NCI-H526 treated with DMSO at 0.1 percent for 48 hours (cell line): ENCODE data around the gene RBM22.
"Not testable (repeated sequence)": the region's sequence is repeated elsewhere in the genome, so short reads cannot be mapped to it uniquely, and the experiment has no call there.

ENCODE experiments used
- DNase-seq: peaks from one replicate; lab custom pipeline; 2025; lab: John Stamatoyannopoulos, UW

The RBM22 gene

DNA sequence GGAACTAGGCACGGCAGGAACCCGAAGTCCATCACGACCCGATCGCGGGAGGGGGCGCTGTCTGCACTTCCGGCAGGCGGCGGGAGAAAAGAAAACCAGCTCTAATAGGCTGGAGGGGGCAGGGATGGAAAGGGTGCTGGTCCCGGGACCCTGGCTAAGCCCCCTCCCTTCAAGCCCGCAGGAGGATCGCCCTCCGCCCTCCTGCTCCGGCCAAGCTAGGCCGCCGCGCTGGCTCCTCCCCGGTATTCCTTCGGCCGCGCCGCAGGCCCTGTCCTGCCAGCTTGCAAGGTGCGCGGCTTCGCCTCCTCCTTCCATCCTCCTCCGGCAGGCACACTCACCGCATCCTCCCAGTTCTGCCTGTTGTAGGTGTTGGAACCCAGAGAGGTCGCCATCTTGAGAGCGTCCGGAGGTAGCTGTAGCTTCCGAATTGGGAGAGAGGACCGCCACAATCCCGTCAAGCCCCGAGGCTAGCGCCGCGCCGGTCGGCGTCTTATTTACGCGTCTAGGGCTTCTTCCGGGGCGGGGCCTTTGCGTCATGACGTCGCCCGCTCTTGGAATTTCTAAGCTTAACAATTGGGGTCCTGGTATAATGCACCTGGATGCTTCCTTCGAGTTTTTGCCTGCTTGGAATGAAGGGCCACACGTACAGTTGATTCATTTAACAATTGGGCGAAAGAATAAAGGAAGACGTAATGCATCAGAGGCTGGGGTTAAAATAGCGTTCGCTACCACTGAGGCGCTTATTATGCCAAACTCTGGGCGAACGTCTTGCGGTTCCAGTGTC is at the start of gene RBM22:
Gene RBM22 (minus strand): TSS at position 469 of the 784 bp plus-strand sequence. CDS start 77 bp downstream, at position 392.
- peak; percentile 83 for DNase-seq

- DNase-seq = no peak
Measured at GRCh38 chr5:150750469-150750868, 49.6 kb upstream of the RBM22 start.

- not testable (repeated sequence) for DNase-seq
Measured at GRCh38 chr5:150743142-150743488, 42.3 kb upstream of the RBM22 start.

DNA sequence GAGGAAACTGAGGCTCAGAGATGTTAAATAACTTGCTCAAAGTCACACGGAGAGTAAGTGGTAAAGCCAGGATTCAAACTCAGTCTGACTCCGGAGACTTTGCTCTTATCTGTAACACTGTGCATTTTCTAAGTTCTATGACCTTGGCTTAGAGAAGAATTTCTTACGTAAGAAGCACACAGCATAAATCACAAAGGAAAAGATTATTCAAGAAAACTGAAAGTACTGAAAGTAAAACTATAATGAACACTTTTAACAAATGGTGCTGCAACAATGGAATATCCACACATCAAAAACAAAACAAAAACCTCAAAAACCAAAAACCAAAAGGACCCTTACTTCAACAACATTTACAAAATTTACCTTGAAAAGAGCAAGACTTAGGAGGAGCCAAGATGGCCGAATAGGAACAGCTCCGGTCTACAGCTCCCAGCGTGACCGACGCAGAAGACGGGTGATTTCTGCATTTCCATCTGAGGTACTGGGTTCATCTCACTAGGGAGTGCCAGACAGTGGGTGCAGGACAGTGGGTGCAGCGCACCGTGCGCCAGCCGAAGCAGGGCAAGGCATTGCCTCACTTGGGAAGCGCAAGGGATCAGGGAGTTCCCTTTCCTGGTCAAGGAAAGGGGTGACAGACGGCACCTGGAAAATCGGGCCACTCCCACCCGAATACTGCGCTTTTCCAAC is 41.7 kb upstream of the RBM22 start:
- DNase-seq = not testable (repeated sequence)

DNA sequence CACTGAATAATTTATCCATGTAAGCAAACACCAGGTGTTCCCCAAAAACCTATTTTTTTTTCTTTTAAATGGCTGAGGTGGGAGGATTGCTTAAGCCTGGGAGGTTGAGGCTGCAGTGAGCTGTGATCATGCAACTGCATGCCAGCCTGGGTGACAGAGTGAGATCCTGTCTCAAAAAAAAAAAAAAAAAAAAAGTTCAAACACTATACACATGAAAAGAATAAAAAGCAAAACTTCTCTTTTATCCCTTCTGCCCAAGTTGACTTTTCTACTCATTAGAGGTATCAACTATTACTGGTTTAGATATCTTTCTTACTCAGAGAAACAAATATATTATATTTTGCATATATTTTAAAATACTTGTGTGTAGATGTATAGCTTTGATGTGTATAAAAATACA is 40.1 kb upstream of the RBM22 start:
- DNase-seq = no peak

DNA sequence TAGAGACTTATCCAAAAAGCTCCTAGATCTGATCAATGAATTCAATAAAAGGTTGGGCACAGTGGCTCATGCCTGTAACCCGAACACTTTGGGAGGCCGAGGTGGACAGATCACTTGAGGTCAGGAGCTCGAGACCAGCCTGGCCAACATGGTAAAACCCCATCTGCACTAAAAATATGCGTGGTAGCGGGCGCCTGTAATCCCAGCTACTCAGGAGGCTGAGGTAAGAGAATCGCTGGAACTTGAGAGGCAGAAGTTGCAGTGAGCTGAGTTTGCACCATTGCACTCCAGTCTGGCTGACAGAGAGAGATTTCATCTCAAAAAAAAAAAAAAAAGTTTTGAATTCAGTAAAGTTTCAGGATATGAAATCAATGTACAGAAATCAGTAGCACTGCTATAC is 38.0 kb upstream of the RBM22 start:
- no peak for DNase-seq

DNA sequence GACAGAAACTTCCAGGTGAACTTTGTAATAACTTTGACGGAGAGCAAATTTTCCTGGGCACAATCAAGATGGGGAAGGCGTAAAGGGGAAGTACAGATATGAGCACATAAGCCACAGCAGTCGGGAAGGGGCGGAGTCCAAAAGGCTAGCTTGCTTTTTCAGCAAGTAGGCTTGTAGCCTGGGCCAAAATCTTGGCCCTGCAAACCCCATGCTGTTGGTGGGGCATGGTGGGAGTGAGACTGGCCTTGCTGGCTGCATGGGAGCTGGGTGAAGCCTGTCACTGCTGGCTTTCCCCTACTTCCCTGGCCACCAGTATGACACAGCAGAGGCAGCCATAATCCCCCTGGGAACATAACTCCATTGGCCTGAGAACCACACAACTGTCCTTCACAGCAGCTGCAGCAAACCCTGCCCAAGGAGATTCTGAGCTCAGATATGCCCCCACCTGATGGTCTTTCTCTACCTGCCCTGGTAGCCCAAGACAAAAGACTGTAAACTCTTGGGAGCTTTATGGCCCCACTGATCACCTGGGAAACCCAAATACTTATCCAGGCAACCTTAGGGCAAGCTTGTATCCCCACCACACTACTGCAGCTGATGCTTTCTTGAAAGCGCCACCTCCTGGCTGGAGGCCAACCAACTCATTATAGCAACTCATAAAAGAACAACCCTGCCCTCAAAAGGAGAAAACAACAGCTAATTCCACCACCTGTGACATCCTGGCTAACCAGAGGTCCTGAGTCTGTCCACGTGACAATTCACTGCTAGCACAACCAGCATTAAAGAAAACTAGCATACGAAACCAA is 33.9 kb upstream of the RBM22 start:
- no peak for DNase-seq

DNA sequence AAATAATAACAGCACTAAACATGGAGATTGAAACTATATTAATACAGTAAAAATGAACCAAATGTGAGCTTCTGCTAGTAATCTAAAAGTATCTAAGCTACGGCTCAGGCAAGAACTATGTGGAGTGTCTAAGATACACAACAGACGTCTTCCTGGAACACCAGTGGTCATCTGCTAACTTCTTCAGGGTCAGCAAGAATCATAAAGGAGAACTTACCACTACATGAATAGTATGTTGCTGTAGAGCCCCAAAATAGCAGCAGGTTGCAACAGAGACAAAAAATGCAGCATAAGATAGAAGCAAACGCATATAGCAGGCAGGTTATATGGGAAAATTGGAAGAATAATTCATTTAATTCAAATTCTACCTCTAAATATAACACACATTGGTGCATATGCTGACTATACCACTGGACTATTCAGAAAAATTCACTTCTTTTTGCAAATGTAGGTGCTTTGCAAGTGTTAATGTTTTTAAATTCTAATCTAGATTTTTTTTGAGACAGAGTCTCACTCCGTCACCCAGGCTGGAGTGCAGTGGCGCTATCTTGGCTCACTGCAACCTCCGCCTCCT is 30.9 kb upstream of the RBM22 start:
- no peak for DNase-seq

DNA sequence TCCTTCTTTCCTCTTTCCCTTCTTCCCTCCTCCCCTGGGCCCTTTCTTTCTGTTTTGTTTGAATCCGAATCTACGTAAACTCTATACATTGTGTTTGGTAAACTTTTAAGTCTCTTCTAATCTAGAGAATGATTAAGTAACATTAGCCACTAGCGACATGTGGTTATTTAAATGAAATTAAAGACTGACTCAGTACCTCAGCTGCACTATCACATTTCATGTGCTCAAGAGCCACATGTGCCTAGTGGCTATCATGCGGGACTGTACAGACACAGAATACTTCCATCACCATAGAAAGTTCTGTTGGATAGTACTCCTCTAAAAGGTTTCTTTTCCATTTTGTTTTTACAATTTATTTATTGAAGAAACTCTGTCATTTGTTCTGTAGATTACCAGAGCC is 29.0 kb upstream of the RBM22 start:
- no peak for DNase-seq

DNA sequence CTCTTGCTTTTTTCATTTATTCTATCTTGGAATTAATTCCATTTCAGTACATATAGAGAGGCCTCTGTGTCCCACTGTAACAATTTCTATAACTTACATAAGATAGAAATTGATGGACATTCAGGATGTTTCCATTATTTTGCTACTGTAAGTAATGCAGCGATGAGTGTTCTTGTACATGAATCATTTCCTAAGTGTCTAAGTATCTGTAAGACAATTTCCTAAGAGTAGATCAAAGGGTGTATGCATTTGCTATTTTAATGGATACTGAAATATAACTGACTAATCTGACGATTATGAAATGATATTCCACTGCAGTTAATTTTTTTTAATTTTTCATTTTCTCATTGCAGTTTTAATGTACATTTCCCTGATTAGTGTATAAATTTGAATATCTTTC is 23.0 kb upstream of the RBM22 start:
- DNase-seq = no peak

DNA sequence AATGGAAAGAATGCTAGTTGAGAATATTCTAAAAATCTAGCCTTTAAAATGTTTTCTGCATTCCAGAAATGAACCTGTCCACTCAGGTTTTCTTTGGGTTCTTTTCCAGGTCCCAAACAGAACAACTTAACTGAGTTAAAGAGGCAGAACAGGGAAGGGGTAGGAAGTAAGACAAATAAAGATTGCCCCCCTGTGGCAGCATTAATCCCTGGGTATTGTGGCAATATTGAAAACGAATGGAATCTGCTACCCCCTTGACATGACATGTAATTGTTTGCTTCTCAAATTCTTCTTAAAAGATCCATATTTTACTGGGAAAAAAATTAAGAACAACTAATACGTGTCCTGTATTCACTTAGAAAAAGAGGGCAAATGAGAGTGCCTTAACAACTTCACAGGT is 9.3 kb upstream of the RBM22 start:
- no peak for DNase-seq

GRCh38 chr5:150706776-150707390 is 6.0 kb upstream of the RBM22 start:
- DNase-seq = no peak

- no peak for DNase-seq
Measured at GRCh38 chr5:150703762-150704161, 2.9 kb upstream of the RBM22 start.

DNA sequence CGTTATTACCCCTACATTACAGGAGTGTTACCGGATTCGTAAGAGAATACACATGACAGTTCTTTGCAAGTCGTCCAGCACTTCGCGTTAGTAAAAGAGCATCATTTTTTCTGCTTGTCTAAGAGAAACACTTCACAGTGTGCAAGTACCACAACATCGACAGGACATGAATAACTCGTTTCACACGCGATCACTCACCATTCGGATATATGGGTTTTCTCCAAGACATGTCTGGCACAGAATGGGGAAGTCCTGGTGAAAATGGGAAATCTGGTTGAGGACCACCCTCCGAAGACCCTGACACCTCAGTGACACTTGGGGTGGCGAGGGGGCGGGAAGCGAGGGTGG is 642 bp downstream of the RBM22 start:
- DNase-seq = no peak

- no peak for DNase-seq
Measured at GRCh38 chr5:150694612-150695011, 6.2 kb downstream of the RBM22 start.

- no peak for DNase-seq
Measured at GRCh38 chr5:150692276-150692675, 8.6 kb downstream of the RBM22 start.

- DNase-seq = no peak
Measured at GRCh38 chr5:150690760-150691159, 10.1 kb downstream of the RBM22 start.

- no peak for DNase-seq
Measured at GRCh38 chr5:150689120-150689519, 11.7 kb downstream of the RBM22 start.

GRCh38 chr5:150676578-150676977 is 24.3 kb downstream of the RBM22 start:
- no peak for DNase-seq

DNA sequence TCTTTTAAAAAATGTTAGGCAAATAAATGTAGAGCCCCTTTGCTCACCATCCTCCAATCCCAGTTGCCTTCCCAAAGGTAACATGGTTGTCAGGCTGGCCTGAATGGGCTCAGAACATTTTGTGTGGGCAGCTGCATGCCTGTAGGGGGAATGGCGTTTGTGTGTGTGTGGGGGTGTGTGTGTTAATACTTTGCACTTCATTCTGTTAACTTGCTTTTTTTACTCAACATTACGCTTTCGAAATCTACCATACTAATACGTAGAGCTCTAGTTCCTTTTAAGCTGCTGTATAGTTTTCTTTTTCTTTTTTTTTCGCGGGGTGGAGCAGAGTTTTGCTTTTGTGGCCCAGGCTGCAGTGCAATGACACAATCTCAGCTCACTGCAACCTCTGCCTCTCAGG is 25.8 kb downstream of the RBM22 start:
- DNase-seq = no peak

DNA sequence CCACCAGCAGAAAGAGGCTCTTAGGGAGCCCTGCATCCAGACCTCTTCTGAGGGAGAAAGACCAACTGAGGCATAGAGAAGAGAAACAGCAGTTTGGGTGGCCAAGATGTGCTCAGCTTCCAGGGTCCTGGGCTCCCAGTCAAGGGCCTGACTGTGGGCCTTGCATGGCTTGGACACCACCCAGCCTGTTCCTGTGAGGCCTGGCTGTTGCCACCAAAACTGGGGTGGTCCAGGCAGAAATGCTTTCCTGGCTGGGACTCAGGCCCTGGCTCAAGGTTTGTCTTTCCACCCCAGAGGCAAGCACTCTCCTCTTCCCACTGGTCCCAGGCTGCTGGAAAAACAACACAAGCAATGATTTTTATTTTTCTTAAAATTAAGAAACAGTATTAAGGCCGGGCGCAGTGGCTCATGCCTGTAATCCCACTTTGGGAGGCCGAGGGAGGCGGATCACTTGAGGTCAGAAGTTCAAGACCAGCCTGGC is 26.5 kb downstream of the RBM22 start:
- DNase-seq = no peak

DNA sequence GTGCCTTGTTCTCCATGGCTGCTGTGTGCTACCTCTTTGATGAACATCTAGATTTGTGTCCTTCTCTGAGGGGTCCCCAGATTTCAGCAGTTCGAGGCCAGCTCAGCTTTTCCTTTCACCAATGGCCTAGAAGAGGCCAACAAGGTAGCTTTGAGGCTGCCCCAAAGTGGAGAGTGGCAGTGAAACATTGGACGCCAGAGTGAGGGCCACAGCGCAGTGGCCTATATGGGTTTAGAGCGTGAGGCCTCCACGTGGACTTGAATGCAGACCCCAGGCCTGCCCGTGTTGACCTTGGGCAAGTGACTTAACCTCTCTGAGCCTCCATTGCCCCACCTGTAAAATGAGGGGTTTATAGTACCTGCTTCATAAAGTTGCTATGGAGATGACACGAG is 28.0 kb downstream of the RBM22 start:
- no peak for DNase-seq
